HCT116 (cell line): ENCODE measurements around the gene ABHD17C. TPM values are rescaled to one million over a fixed set of nuclear protein-coding genes. Genes with fewer than 3 reads are reported as not detected.

Experiments used
- ATAC-seq: fragments of 200-7000 bp; cut with Tn5 transposase; 2 replicates; pipeline ENCODE4 v1.9.1; 2020; ENCODE audit warnings: mild to moderate bottlenecking, moderate library complexity
- BruUV-seq: library from RNA; stranded (reverse); fragments of 400-500 nt; replicated peaks from 2 replicates; lab custom pipeline; 2021; lab: Mats Ljungman, UMichigan
- CTCF ChIA-PET: fragments of 300-600 bp; sonication (Branson Sonifier 250); formaldehyde crosslinking; loops from one replicate; lab custom pipeline; 2021; ENCODE audit warnings: antibody characterized with exemption; lab: Charles Lee
- POLR2A ChIA-PET: fragments of 300-600, 350-600 bp; sonication (Branson Sonifier 250); formaldehyde crosslinking; loops from one replicate; lab custom pipeline; 2021; ENCODE audit warnings: antibody characterized with exemption; lab: Charles Lee
- RAD21 ChIA-PET, 2 experiments: fragments of 300-600 bp; sonication (Branson Sonifier 250); formaldehyde crosslinking; loops; one replicate each; lab custom pipeline; 2023; ENCODE audit warnings: low total read pairs in 2 of 2; ENCODE audit not compliant: uncharacterized antibody in 2 of 2, unreplicated experiment in 2 of 2, low non-redundant PET in 1 of 2; lab: Charles Lee
- DNase-seq: peaks from one replicate; pipeline ENCODE4 v3.0.0-alpha.2; 2010; ENCODE audit warnings: low read depth, low spot score
- H2AFZ ChIP-seq: fragments of 200-600 bp; shearing (Covaris generic), sonication (generic); 2 replicates; pipeline ENCODE4 v1.6.1; 2017; ENCODE audit warnings: low read depth, mixed run types, mixed read lengths, antibody characterized with exemption, low read length; ENCODE audit not compliant: poor library complexity, severe bottlenecking
- H3K27ac ChIP-seq: 2 replicates; pipeline ENCODE4 v1.5.1; 2012; ENCODE audit warnings: low read depth, low read length
- H3K27me3 ChIP-seq: fragments of 200-600 bp; sonication (generic); 2 replicates; pipeline ENCODE4 v1.6.1; 2016; ENCODE audit warnings: mixed run types, low read length, mixed read lengths; ENCODE audit not compliant: insufficient read depth
- H3K36me3 ChIP-seq, 2 experiments: fragments of 200-500 bp in 1 of 2; fragments of 200-600 bp in 1 of 2; sonication (Bioruptor generic) in 1 of 2; sonication (generic) in 1 of 2; 2 replicates each; pipeline versions ENCODE4 v1.5.1 to v1.6.1; 2014 to 2016; ENCODE audit warnings: low read length in 2 of 2, inconsistent platforms in 1 of 2, mixed read lengths in 1 of 2, mixed run types in 1 of 2; ENCODE audit not compliant: insufficient read depth in 2 of 2, control insufficient read depth in 1 of 2
- H3K4me1 ChIP-seq, 2 experiments: fragments of 200-600 bp in 1 of 2; sonication (generic) in 1 of 2; 2 replicates each; pipeline versions ENCODE4 v1.5.1 to v1.6.1; 2012 to 2017; ENCODE audit warnings: low read length in 2 of 2, inconsistent platforms in 1 of 2, mild to moderate bottlenecking in 1 of 2, mixed read lengths in 1 of 2, mixed run types in 1 of 2, moderate library complexity in 1 of 2; ENCODE audit not compliant: insufficient read depth in 2 of 2, control insufficient read depth in 1 of 2
- H3K4me2 ChIP-seq: fragments of 200-600 bp; sonication (generic); 2 replicates; pipeline ENCODE4 v1.6.1; 2017; ENCODE audit warnings: mixed run types, low read length, mixed read lengths
- H3K4me3 ChIP-seq, 2 experiments: fragments of 200-600 bp in 1 of 2; sonication (generic) in 1 of 2; replicated peaks in 1 of 2; 2 replicates each; pipeline ENCODE4 v1.5.1; 2011 to 2016; ENCODE audit warnings: low read length in 2 of 2, control low read depth in 1 of 2, low read depth in 1 of 2, mild to moderate bottlenecking in 1 of 2, mixed read lengths in 1 of 2, mixed run types in 1 of 2
- H3K79me2 ChIP-seq: fragments of 200-600 bp; sonication (generic); 2 replicates; pipeline ENCODE4 v1.6.1; 2017; ENCODE audit warnings: mild to moderate bottlenecking, mixed run types, low read length, moderate library complexity, mixed read lengths; ENCODE audit not compliant: insufficient read depth
- H3K9ac ChIP-seq: fragments of 200-600 bp; sonication (generic); 2 replicates; pipeline ENCODE4 v1.6.1; 2016; ENCODE audit warnings: low read length, mixed read lengths
- H3K9me2 ChIP-seq: fragments of 200-600 bp; sonication (generic), shearing (Covaris generic); 2 replicates; pipeline ENCODE4 v1.6.1; 2017; ENCODE audit warnings: mixed run types, mild to moderate bottlenecking, moderate library complexity; ENCODE audit not compliant: insufficient read depth
- H3K9me3 ChIP-seq, 2 experiments: fragments of 200-500 bp in 1 of 2; fragments of 200-600 bp in 1 of 2; sonication (Bioruptor generic) in 1 of 2; sonication (generic) in 1 of 2; 2 replicates each; pipeline ENCODE4 v1.6.1; 2014 to 2017; ENCODE audit warnings: low read length in 2 of 2, mixed read lengths in 2 of 2, inconsistent platforms in 1 of 2, low read depth in 1 of 2, mild to moderate bottlenecking in 1 of 2, mixed run types in 1 of 2, moderate library complexity in 1 of 2; ENCODE audit not compliant: control insufficient read depth in 1 of 2, insufficient read depth in 1 of 2
- H4K20me1 ChIP-seq: fragments of 200-600 bp; sonication (generic), shearing (Covaris generic); 2 replicates; pipeline ENCODE4 v1.6.1; 2017; ENCODE audit warnings: mixed run types, mild to moderate bottlenecking, moderate library complexity; ENCODE audit not compliant: insufficient read depth
- CBX3 ChIP-seq: IDR thresholded peaks from 2 replicates; pipeline ENCODE4 v1.6.1; 2012; ENCODE audit warnings: low read depth
- CEBPB ChIP-seq: IDR thresholded peaks from 2 replicates; pipeline ENCODE4 v1.6.1; 2012; ENCODE audit warnings: low read depth
- POLR2A ChIP-seq: IDR thresholded peaks from 2 replicates; pipeline ENCODE4 v1.7.0; 2011; ENCODE audit warnings: borderline replicate concordance; ENCODE audit not compliant: insufficient read depth, insufficient read length; ENCODE audit errors: extremely low read depth
- POLR2AphosphoS5 ChIP-seq: IDR thresholded peaks from 2 replicates; pipeline ENCODE4 v1.6.1; 2011; ENCODE audit warnings: mild to moderate bottlenecking, low read depth, low read length, moderate library complexity
- RAD21 ChIP-seq: IDR thresholded peaks from 2 replicates; pipeline ENCODE4 v1.6.1; 2012; ENCODE audit warnings: low read depth, mild to moderate bottlenecking
- SIN3A ChIP-seq: IDR thresholded peaks from 2 replicates; pipeline ENCODE4 v1.6.1; 2012; ENCODE audit warnings: low read depth
- SP1 ChIP-seq: IDR thresholded peaks from 2 replicates; pipeline ENCODE4 v1.6.1; 2012; ENCODE audit warnings: low read depth
- SRF ChIP-seq: IDR thresholded peaks from 2 replicates; pipeline ENCODE4 v1.6.1; 2012; ENCODE audit warnings: low read depth
- YY1 ChIP-seq: IDR thresholded peaks from 2 replicates; pipeline ENCODE4 v1.6.1; 2011; ENCODE audit warnings: low read length, low read depth, moderate library complexity, mild to moderate bottlenecking; ENCODE audit not compliant: insufficient replicate concordance; ENCODE audit errors: extremely low read depth
- ZFX ChIP-seq: fragments of 450-650 bp; IDR thresholded peaks from 2 replicates; pipeline ENCODE4 v1.6.1; 2017
- intact Hi-C: fragments of 100-400 bp; cut with micrococcal nuclease; formaldehyde crosslinking; loops from 2 replicates; pipeline ENCODE4 v1.10.0; 2022
- total RNA-seq: library from RNA; stranded (reverse); gene quantifications from one replicate; pipeline ENCODE4 v1.2.1, GENCODE V29; 2021; ENCODE audit not compliant: unreplicated experiment
- TF ChIP-seq, protein P1 (sequence below): IDR thresholded peaks from 2 replicates; pipeline ENCODE4 v1.6.1; 2012; ENCODE audit warnings: low read depth
- TF ChIP-seq, protein P2 (sequence below): IDR thresholded peaks from 2 replicates; pipeline ENCODE4 v1.6.1; 2012
- TF ChIP-seq, protein P3 (sequence below), 3 experiments: fragments of 200-600 bp in 1 of 3; sonication (generic) in 1 of 3; IDR thresholded peaks in 2 of 3; conservative IDR thresholded peaks in 1 of 3; 2 replicates each; pipeline ENCODE4 v1.5.1; 2012 to 2017; ENCODE audit warnings: low read depth in 2 of 3, low read length in 2 of 3, antibody characterized with exemption in 1 of 3, borderline replicate concordance in 1 of 3, control low read depth in 1 of 3, mild to moderate bottlenecking in 1 of 3, mixed read lengths in 1 of 3, mixed run types in 1 of 3, moderate library complexity in 1 of 3; ENCODE audit not compliant: insufficient read depth in 1 of 3

Gene ABHD17C
- total RNA-seq, 1 experiment from 2014 or later = 27.9 TPM

DNA sequence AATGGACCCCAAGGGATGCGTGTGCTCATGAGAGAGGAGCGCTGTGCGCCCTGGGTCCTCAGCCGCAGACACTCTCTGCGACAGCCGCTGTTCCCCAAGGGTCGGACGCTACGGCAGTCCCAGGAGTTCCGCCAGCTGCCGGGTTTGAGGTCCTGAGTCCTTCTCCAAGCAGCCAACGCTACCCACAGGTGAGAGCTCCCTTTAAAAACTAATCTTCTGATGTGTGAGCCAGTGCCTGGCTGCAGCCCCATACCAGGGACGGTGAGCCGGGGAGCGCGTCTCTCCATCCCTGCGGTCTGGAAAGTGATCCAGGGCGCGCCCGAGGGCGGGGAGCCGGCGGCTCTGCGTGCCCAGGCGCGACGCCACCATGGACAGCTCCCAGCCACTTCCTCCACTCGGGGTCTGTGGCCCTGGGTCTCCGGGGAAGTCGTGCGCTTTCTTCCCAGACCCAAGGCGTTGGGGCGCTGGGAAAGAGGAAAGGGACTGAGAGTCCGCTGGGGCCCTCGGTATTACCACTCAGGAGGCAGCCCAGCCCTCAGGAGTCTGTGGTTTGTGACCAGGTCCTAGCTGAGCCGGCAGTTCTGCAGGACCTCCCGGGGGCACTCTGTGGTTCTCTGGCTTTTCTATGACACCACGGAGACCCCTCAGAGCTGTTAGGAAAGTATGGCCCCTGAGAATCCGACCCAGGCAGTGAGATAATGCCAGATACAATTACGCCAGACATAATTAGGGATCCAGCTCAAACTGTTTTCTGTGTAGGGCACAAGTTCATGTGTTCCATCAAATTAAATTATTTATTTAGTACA lies 85.5 kb downstream of the ABHD17C start:
- no TSS peak for BruUV-seq
- no peak overlapping the region for H3K27ac ChIP-seq
- no peak overlapping the region for H3K4me3 ChIP-seq
- POLR2A ChIA-PET = no interaction called here
- ATAC-seq (no peak), DNase-seq (no peak)
- H3K27me3 ChIP-seq = no peaks in the 10 kb centered on the region
- H4K20me1 ChIP-seq = no peaks in the 10 kb centered on the region
- CTCF ChIA-PET = interaction anchor here (0.8 to 6.0 kb wide), 4 partner anchors 188 to 486 kb away, joined by 4 to 136 read pairs (median 46); no protein-coding TSS in a partner anchor
- H2AFZ ChIP-seq = no peak overlapping the region
- RAD21 ChIA-PET = interaction anchor here in 1 of 2 experiments (1.2 kb wide), 1 partner anchor 76 kb away, joined by 4 read pairs; no protein-coding TSS in a partner anchor
- TF ChIP-seq ZFX = no peak
- TF ChIP-seq, protein P1, sequence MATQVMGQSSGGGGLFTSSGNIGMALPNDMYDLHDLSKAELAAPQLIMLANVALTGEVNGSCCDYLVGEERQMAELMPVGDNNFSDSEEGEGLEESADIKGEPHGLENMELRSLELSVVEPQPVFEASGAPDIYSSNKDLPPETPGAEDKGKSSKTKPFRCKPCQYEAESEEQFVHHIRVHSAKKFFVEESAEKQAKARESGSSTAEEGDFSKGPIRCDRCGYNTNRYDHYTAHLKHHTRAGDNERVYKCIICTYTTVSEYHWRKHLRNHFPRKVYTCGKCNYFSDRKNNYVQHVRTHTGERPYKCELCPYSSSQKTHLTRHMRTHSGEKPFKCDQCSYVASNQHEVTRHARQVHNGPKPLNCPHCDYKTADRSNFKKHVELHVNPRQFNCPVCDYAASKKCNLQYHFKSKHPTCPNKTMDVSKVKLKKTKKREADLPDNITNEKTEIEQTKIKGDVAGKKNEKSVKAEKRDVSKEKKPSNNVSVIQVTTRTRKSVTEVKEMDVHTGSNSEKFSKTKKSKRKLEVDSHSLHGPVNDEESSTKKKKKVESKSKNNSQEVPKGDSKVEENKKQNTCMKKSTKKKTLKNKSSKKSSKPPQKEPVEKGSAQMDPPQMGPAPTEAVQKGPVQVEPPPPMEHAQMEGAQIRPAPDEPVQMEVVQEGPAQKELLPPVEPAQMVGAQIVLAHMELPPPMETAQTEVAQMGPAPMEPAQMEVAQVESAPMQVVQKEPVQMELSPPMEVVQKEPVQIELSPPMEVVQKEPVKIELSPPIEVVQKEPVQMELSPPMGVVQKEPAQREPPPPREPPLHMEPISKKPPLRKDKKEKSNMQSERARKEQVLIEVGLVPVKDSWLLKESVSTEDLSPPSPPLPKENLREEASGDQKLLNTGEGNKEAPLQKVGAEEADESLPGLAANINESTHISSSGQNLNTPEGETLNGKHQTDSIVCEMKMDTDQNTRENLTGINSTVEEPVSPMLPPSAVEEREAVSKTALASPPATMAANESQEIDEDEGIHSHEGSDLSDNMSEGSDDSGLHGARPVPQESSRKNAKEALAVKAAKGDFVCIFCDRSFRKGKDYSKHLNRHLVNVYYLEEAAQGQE = peak; percentile 60
- H3K4me2 ChIP-seq = no peak overlapping the region
- H3K4me1 ChIP-seq = peaks cover 4 to 19% of the 10 kb centered on the region in 2 experiments; a peak in 2 of 4 replicates
- H3K36me3 ChIP-seq = no peaks in the 10 kb centered on the region
- no peaks in the 10 kb centered on the region for H3K9me2 ChIP-seq
- no peaks in the 10 kb centered on the region for H3K9me3 ChIP-seq
- H3K9ac ChIP-seq = no peak overlapping the region
- intact Hi-C loops = no loop called here
- no peaks in the 10 kb centered on the region for H3K79me2 ChIP-seq

DNA sequence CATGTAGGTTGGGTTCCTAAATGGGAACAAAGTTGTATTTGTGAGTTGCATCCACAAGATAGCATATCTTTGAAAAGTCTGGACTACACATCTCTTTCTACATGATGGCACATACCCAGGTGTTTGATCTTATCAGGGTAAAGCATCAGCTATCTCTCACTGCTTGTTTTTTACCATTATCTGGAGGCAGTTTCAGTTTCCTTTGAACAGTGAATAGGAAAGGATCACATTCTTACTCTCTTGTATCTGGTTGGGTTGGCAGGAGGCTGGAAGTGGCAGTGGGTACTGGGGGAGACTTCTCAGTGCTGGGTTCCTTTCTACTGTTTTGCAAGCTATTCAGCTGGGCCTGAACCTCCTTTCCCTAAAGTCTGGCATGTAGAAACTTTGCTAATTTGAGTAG lies 88.2 kb downstream of the ABHD17C start:
- peaks cover 4 to 11% of the 10 kb centered on the region in 2 experiments; a peak in 2 of 4 replicates for H3K4me1 ChIP-seq
- ChIA-PET CTCF (interaction anchor here (1.0 kb wide), 1 partner anchor 10 kb away, joined by 4 read pairs; no protein-coding TSS in a partner anchor), RAD21 (no interaction called here), POLR2A (no interaction called here)
- H3K9me3 ChIP-seq = no peaks in the 10 kb centered on the region
- H3K36me3 ChIP-seq = no peaks in the 10 kb centered on the region
- BruUV-seq = no TSS peak
- DNase-seq (no peak), ATAC-seq (no peak)
- H3K79me2 ChIP-seq = no peaks in the 10 kb centered on the region
- no peaks in the 10 kb centered on the region for H3K9me2 ChIP-seq
- H3K9ac ChIP-seq = no peak overlapping the region
- H4K20me1 ChIP-seq = no peaks in the 10 kb centered on the region
- no peak overlapping the region for H3K4me3 ChIP-seq
- no peaks in the 10 kb centered on the region for H3K27me3 ChIP-seq
- intact Hi-C loops = loop anchor here (1.0 kb wide), 1 partner anchor 187 kb away; no protein-coding TSS in a partner anchor
- no peak overlapping the region for H3K27ac ChIP-seq
- no peak overlapping the region for H3K4me2 ChIP-seq
- H2AFZ ChIP-seq = no peak overlapping the region
- TF ChIP-seq POLR2A (no peak), SP1 (no peak), RAD21 (no peak), SRF (no peak), YY1 (no peak), CBX3 (no peak), POLR2AphosphoS5 (no peak), CEBPB (no peak), SIN3A (no peak)
- TF ChIP-seq, protein P2, sequence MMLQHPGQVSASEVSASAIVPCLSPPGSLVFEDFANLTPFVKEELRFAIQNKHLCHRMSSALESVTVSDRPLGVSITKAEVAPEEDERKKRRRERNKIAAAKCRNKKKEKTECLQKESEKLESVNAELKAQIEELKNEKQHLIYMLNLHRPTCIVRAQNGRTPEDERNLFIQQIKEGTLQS = no peak
- TF ChIP-seq, protein P3, sequence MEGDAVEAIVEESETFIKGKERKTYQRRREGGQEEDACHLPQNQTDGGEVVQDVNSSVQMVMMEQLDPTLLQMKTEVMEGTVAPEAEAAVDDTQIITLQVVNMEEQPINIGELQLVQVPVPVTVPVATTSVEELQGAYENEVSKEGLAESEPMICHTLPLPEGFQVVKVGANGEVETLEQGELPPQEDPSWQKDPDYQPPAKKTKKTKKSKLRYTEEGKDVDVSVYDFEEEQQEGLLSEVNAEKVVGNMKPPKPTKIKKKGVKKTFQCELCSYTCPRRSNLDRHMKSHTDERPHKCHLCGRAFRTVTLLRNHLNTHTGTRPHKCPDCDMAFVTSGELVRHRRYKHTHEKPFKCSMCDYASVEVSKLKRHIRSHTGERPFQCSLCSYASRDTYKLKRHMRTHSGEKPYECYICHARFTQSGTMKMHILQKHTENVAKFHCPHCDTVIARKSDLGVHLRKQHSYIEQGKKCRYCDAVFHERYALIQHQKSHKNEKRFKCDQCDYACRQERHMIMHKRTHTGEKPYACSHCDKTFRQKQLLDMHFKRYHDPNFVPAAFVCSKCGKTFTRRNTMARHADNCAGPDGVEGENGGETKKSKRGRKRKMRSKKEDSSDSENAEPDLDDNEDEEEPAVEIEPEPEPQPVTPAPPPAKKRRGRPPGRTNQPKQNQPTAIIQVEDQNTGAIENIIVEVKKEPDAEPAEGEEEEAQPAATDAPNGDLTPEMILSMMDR (IDR thresholded peaks at IDR 0.05 in 2 of 3, conservative IDR thresholded peaks at IDR 0.05 in 1 of 3; ENCODE audit: borderline replicate concordance in 1 of 3, insufficient read depth in 1 of 3, low read depth in 2 of 3, low read length in 2 of 3) = no peak
